Measurements from ENCODE around the gene PYGO1. TPM values are rescaled to one million over a fixed set of nuclear protein-coding genes. Genes with fewer than 3 reads are reported as not detected.

The PYGO1 gene
- total and polyA plus RNA-seq, 2 of the 4 experiments (the other 2 are of a cell fraction) = 3.0 to 6.6 TPM

GRCh38 chr15:55618387-55618786 is 30.2 kb upstream of the PYGO1 start:
- Histone ChIP-seq H3K23ac (ENCODE audit: low read depth, low read length) (no peak overlapping the region), H4K91ac (ENCODE audit: insufficient read depth, low read depth, low read length) (no peak overlapping the region), H3K36me3 (ENCODE audit: control insufficient read depth, insufficient read depth, low read length) (no peaks in the 10 kb centered on the region), H3K27ac (ENCODE audit: insufficient read depth, low read length) (no peak overlapping the region), H3K4me3 (ENCODE audit: insufficient read depth, low read depth, low read length) (no peak overlapping the region), H3K79me1 (ENCODE audit: low read depth in 1 of 2, low read length in 2 of 2) (no peaks in the 10 kb centered on the region), H4K20me1 (ENCODE audit: insufficient read depth, low read length) (no peaks in the 10 kb centered on the region), H3K9me3 (ENCODE audit: control insufficient read depth, insufficient read depth, low read length) (no peaks in the 10 kb centered on the region), H3K4me1 (ENCODE audit: control insufficient read depth, insufficient read depth, low read length) (no peaks in the 10 kb centered on the region), H3K4me2 (ENCODE audit: low read depth, low read length) (no peak overlapping the region), H3K56ac (ENCODE audit: extremely low read depth, insufficient read depth, low read length) (no peak overlapping the region), H2BK120ac (ENCODE audit: low read depth, low read length) (no peak overlapping the region), H3K27me3 (ENCODE audit: control insufficient read depth, insufficient read depth, low read length) (no peaks in the 10 kb centered on the region), H2BK5ac (ENCODE audit: low read depth, low read length, poor library complexity, severe bottlenecking) (no peak overlapping the region), H2AFZ (replicated peaks; ENCODE audit: low read length, poor library complexity) (no peak overlapping the region), H3K9ac (ENCODE audit: low read depth, low read length) (no peak overlapping the region), H2BK15ac (ENCODE audit: low read depth, low read length) (no peak overlapping the region), H2AK5ac (ENCODE audit: low read depth, low read length) (no peak overlapping the region), H2AK9ac (replicated peaks; ENCODE audit: low read depth, low read length, poor library complexity) (no peak overlapping the region), H3K14ac (replicated peaks; ENCODE audit: low read depth, low read length) (no peak overlapping the region), H4K8ac (ENCODE audit: low read depth in 2 of 2, low read length in 2 of 2) (no peak overlapping the region), H3K9me1 (ENCODE audit: insufficient read depth, low read length) (no peaks in the 10 kb centered on the region), H3K4ac (ENCODE audit: low read depth, low read length) (no peak overlapping the region), H2BK20ac (ENCODE audit: low read depth, low read length) (no peak overlapping the region), H4K5ac (ENCODE audit: low read depth, low read length) (no peak overlapping the region), H3K18ac (ENCODE audit: low read depth, low read length) (no peak overlapping the region)
- ChIA-PET CTCF (interaction anchor here (0.8 kb wide), 1 partner anchor 16 kb away, joined by 3 read pairs; no protein-coding TSS in a partner anchor), POLR2A (ENCODE audit: unreplicated experiment) (no interaction called here)
- intact Hi-C loops (cut with micrococcal nuclease) (no loop called here), dilution Hi-C loops (cut with HindIII; ENCODE audit: low sequenced_read_pairs, unreplicated experiment) (no loop called here), in situ Hi-C loops (cut with MboI; ENCODE audit: low sequenced_read_pairs) (no loop called here)
- TF ChIP-seq ELK1 (IDR thresholded peaks at IDR 0.05; ENCODE audit: borderline replicate concordance, low read depth, low read length) (no peak), RAD21 (IDR thresholded peaks at IDR 0.05; ENCODE audit: low read length) (no peak), USF2 (IDR thresholded peaks at IDR 0.05; ENCODE audit: low read depth, low read length) (no peak), FOS (IDR thresholded peaks at IDR 0.05; ENCODE audit: low read depth, low read length) (no peak)
- DNase-seq = no peak
- no TSS peak for BruUV-seq (replicated peaks)
- ATAC-seq (ENCODE audit: low read depth) = no peak
- WGBS, 2 experiments (ENCODE audit: extremely low coverage in 2 of 2, insufficient read length in 1 of 2) = no CpG with 5 or more reads among the region's 4 CpGs

Data from IMR-90 (cell line).